DOHH2 (cell line): ENCODE data around the gene AVPR1B.

Experiments
- H3F3A ChIP-seq: fragments of 200-600 bp; sonication (generic), shearing (Covaris generic); 2 replicates; pipeline ENCODE4 v1.6.0; 2016; ENCODE audit warnings: antibody characterized with exemption, mild to moderate bottlenecking; ENCODE audit not compliant: control insufficient read depth, insufficient read depth
- H3K27ac ChIP-seq: fragments of 200-600 bp; sonication (generic); 2 replicates; pipeline ENCODE4 v1.5.1; 2014; ENCODE audit warnings: low read depth, mild to moderate bottlenecking, low read length, moderate library complexity
- H3K27me3 ChIP-seq: fragments of 200-600 bp; sonication (generic); 2 replicates; pipeline ENCODE4 v1.6.1; 2014; ENCODE audit warnings: mild to moderate bottlenecking, low read length, mixed read lengths; ENCODE audit not compliant: control insufficient read depth
- H3K36me3 ChIP-seq: fragments of 200-600 bp; sonication (generic); 2 replicates; pipeline ENCODE4 v1.6.1; 2014; ENCODE audit warnings: mild to moderate bottlenecking, low read length, moderate library complexity, mixed read lengths; ENCODE audit not compliant: control insufficient read depth
- H3K4me1 ChIP-seq: fragments of 200-600 bp; sonication (generic); 2 replicates; pipeline ENCODE4 v1.6.1; 2014; ENCODE audit warnings: mild to moderate bottlenecking, low read length, mixed read lengths; ENCODE audit not compliant: control insufficient read depth
- H3K4me2 ChIP-seq: fragments of 200-600 bp; sonication (generic); 2 replicates; pipeline ENCODE4 v1.6.0; 2014; ENCODE audit warnings: mild to moderate bottlenecking, low read length, moderate library complexity
- H3K4me3 ChIP-seq: fragments of 200-600 bp; sonication (generic); 2 replicates; pipeline ENCODE4 v1.5.1; 2014; ENCODE audit warnings: mild to moderate bottlenecking, low read length, mixed read lengths
- H3K79me2 ChIP-seq: fragments of 200-600 bp; sonication (generic); 2 replicates; pipeline ENCODE4 v1.6.1; 2014; ENCODE audit warnings: mild to moderate bottlenecking, low read length, mixed read lengths; ENCODE audit not compliant: control insufficient read depth
- H3K9me2 ChIP-seq: fragments of 200-600 bp; sonication (generic); replicated peaks from 2 replicates; pipeline ENCODE4 v1.6.1; 2014; ENCODE audit warnings: mild to moderate bottlenecking, low read length, mixed read lengths; ENCODE audit not compliant: control insufficient read depth
- H3K9me3 ChIP-seq: fragments of 200-600 bp; sonication (generic); 2 replicates; pipeline ENCODE4 v1.6.1; 2014; ENCODE audit warnings: antibody characterized with exemption, low read length, mixed read lengths; ENCODE audit not compliant: control insufficient read depth, insufficient read depth
- H4K20me1 ChIP-seq: fragments of 200-600 bp; sonication (generic); 2 replicates; pipeline ENCODE4 v1.6.0; 2014; ENCODE audit warnings: low read depth, mild to moderate bottlenecking, antibody characterized with exemption, low read length, moderate library complexity; ENCODE audit not compliant: control insufficient read depth, insufficient read depth
- CTCF ChIP-seq: fragments of 200-600 bp; sonication (generic); IDR thresholded peaks from one replicate; pipeline ENCODE4 v1.5.1; 2014; ENCODE audit warnings: antibody characterized with exemption, mild to moderate bottlenecking, low read depth, low read length; ENCODE audit not compliant: poor library complexity, severe bottlenecking
- EZH2phosphoT487 ChIP-seq: fragments of 200-600 bp; sonication (generic); IDR thresholded peaks from 2 replicates; pipeline ENCODE4 v1.6.1; 2017; ENCODE audit warnings: borderline replicate concordance, mild to moderate bottlenecking, antibody characterized with exemption, low read length, moderate library complexity, mixed read lengths

The AVPR1B gene

GRCh38 chr1:206117151-206117948, at the start of gene AVPR1B:
TSS of gene AVPR1B (minus strand) at chr1:206117388. CDS start at chr1:206116890, 498 bp downstream.
- H3F3A ChIP-seq: no peaks in the 10 kb centered on the region
- H3K4me2 ChIP-seq: peak within 1 kb of the TSS; percentile 50
- H3K4me3 ChIP-seq: peak within 1 kb of the TSS; percentile 47
- H3K27ac ChIP-seq: no peak within 1 kb of the TSS
- H3K4me1 ChIP-seq: peaks cover 9% of the 10 kb centered on the region
- TF ChIP-seq CTCF (peak; percentile 20), EZH2phosphoT487 (0 out of 2 replicates have a peak, but pooled peaks have one; percentile 75)
- no peaks in the 10 kb centered on the region for H3K9me2 ChIP-seq
- H3K36me3 ChIP-seq: no peaks in the 10 kb centered on the region
- H3K27me3 ChIP-seq: peaks cover 38% of the 10 kb centered on the region
- no peaks in the 10 kb centered on the region for H3K79me2 ChIP-seq
- no peaks in the 10 kb centered on the region for H3K9me3 ChIP-seq
- no peaks in the 10 kb centered on the region for H4K20me1 ChIP-seq

GRCh38 chr1:206145771-206146290, 28.6 kb upstream of the AVPR1B start:
- Histone ChIP-seq H3K36me3 (no peaks in the 10 kb centered on the region), H3K79me2 (no peaks in the 10 kb centered on the region), H3K9me2 (no peaks in the 10 kb centered on the region; the same call in 1 of the 2 replicates), H4K20me1 (no peaks in the 10 kb centered on the region), H3K4me1 (no peaks in the 10 kb centered on the region), H3K4me3 (no peak overlapping the region), H3K27ac (no peak overlapping the region), H3K27me3 (peaks cover 26% of the 10 kb centered on the region), H3F3A (no peaks in the 10 kb centered on the region), H3K4me2 (no peak overlapping the region), H3K9me3 (no peaks in the 10 kb centered on the region)
- no peak for TF ChIP-seq EZH2phosphoT487
- TF ChIP-seq CTCF: no peak

GRCh38 chr1:206144605-206145004, 27.4 kb upstream of the AVPR1B start:
- Histone ChIP-seq H3K36me3 (no peaks in the 10 kb centered on the region), H3K27ac (no peak overlapping the region), H3K4me3 (no peak overlapping the region), H3K4me2 (no peak overlapping the region), H3K4me1 (no peaks in the 10 kb centered on the region), H3K27me3 (peaks cover 38% of the 10 kb centered on the region), H3F3A (no peaks in the 10 kb centered on the region), H3K9me2 (no peaks in the 10 kb centered on the region), H4K20me1 (no peaks in the 10 kb centered on the region), H3K79me2 (no peaks in the 10 kb centered on the region), H3K9me3 (no peaks in the 10 kb centered on the region)
- TF ChIP-seq CTCF (no peak), EZH2phosphoT487 (no peak)
